HEK293 (cell line): ENCODE measurements around the gene GOLT1B.

Experiments used
- CTCF ChIA-PET: fragments of 350-600 bp; formaldehyde crosslinking; extraction: SDS; loops from one replicate; lab custom pipeline; 2021; ENCODE audit warnings: antibody characterized with exemption; lab: Yijun Ruan, JAX
- POLR2A ChIA-PET: fragments of 300-600 bp; formaldehyde crosslinking; extraction: SDS; loops from one replicate; lab custom pipeline; 2020; ENCODE audit warnings: antibody characterized with exemption, inconsistent platforms; lab: Yijun Ruan, JAX
- H3K27ac ChIP-seq: fragments of 200-500 bp; sonication (Bioruptor generic); 2 replicates; pipeline ENCODE4 v1.5.1; 2014; ENCODE audit warnings: low read depth, low read length, control low read depth, inconsistent platforms; ENCODE audit errors: extremely low read depth
- H3K36me3 ChIP-seq, 2 experiments: fragments of 200-500 bp in 1 of 2; sonication (Bioruptor generic) in 1 of 2; 1 replicate in 1 of 2; 2 replicates in 1 of 2; pipeline ENCODE4 v1.5.1; 2014 to 2017; ENCODE audit warnings: inconsistent platforms in 2 of 2, low read length in 2 of 2; ENCODE audit not compliant: control insufficient read depth in 2 of 2, insufficient read depth in 1 of 2
- H3K4me1 ChIP-seq: fragments of 200-500 bp; sonication (Bioruptor generic); 2 replicates; pipeline ENCODE4 v1.5.1; 2014; ENCODE audit warnings: mild to moderate bottlenecking, low read length, inconsistent platforms; ENCODE audit not compliant: control insufficient read depth, insufficient read depth
- H3K4me3 ChIP-seq: 2 replicates; pipeline ENCODE4 v1.5.1; 2011; ENCODE audit warnings: low read depth, mild to moderate bottlenecking, control low read depth, low read length, moderate library complexity
- H3K9me3 ChIP-seq: fragments of 200-500 bp; sonication (Bioruptor generic); 2 replicates; pipeline ENCODE4 v1.5.1; 2014; ENCODE audit warnings: low read depth, low read length, inconsistent platforms; ENCODE audit not compliant: control insufficient read depth, insufficient read depth
- FEZF1 ChIP-seq: fragments of 450-650 bp; formaldehyde crosslinking; IDR thresholded peaks from 2 replicates; pipeline ENCODE4 v1.5.1; 2016; ENCODE audit warnings: missing biosample characterization, missing genetic modification characterization
- HOXC10 ChIP-seq: sonication (generic); formaldehyde crosslinking; IDR thresholded peaks from 2 replicates; pipeline ENCODE4 v1.8.1; 2023; ENCODE audit warnings: mild to moderate bottlenecking, missing genetic modification reagents
- SCRT2 ChIP-seq: fragments of 450-650 bp; formaldehyde crosslinking; IDR thresholded peaks from 2 replicates; pipeline ENCODE4 v1.5.1; 2016; ENCODE audit warnings: missing biosample characterization, missing genetic modification characterization
- SP3 ChIP-seq: fragments of 450-650 bp; formaldehyde crosslinking; IDR thresholded peaks from 2 replicates; pipeline ENCODE4 v1.5.1; 2016; ENCODE audit warnings: missing biosample characterization, missing genetic modification characterization
- YY1 ChIP-seq: fragments of 450-650 bp; formaldehyde crosslinking; IDR thresholded peaks from 2 replicates; pipeline ENCODE4 v1.5.1; 2018; ENCODE audit warnings: missing biosample characterization, missing genetic modification characterization
- ZBTB48 ChIP-seq: fragments of 450-650 bp; formaldehyde crosslinking; IDR thresholded peaks from 2 replicates; pipeline ENCODE4 v1.5.1; 2016; ENCODE audit warnings: missing biosample characterization, missing genetic modification characterization
- ZBTB49 ChIP-seq: fragments of 450-650 bp; formaldehyde crosslinking; IDR thresholded peaks from 2 replicates; pipeline ENCODE4 v1.5.1; 2016; ENCODE audit warnings: missing biosample characterization, missing genetic modification characterization, low read depth
- ZFP3 ChIP-seq: fragments of 450-650 bp; formaldehyde crosslinking; IDR thresholded peaks from 2 replicates; pipeline ENCODE4 v1.5.1; 2016; ENCODE audit warnings: low read depth, missing biosample characterization, missing genetic modification characterization
- ZNF114 ChIP-seq: fragments of 450-650 bp; formaldehyde crosslinking; IDR thresholded peaks from 2 replicates; pipeline ENCODE4 v1.5.0; 2017; ENCODE audit warnings: missing biosample characterization, missing genetic modification characterization
- ZNF155 ChIP-seq: fragments of 450-650 bp; formaldehyde crosslinking; IDR thresholded peaks from 2 replicates; pipeline ENCODE4 v1.5.1; 2016; ENCODE audit warnings: missing biosample characterization, missing genetic modification characterization
- ZNF19 ChIP-seq: fragments of 450-650 bp; formaldehyde crosslinking; IDR thresholded peaks from 2 replicates; pipeline ENCODE4; 2016; ENCODE audit warnings: missing biosample characterization, missing genetic modification characterization, low read depth
- ZNF2 ChIP-seq: fragments of 450-650 bp; formaldehyde crosslinking; IDR thresholded peaks from 2 replicates; pipeline ENCODE4 v1.5.1; 2016; ENCODE audit warnings: missing biosample characterization, missing genetic modification characterization
- ZNF23 ChIP-seq: fragments of 450-650 bp; formaldehyde crosslinking; IDR thresholded peaks from 2 replicates; pipeline ENCODE4 v1.5.1; 2016; ENCODE audit warnings: missing biosample characterization, missing genetic modification characterization, borderline replicate concordance
- ZNF280C ChIP-seq: fragments of 450-650 bp; formaldehyde crosslinking; IDR thresholded peaks from 2 replicates; pipeline ENCODE4 v1.5.1; 2016; ENCODE audit warnings: missing biosample characterization, missing genetic modification characterization
- ZNF488 ChIP-seq: fragments of 450-650 bp; formaldehyde crosslinking; IDR thresholded peaks from 2 replicates; pipeline ENCODE4 v1.5.1; 2016; ENCODE audit warnings: missing biosample characterization, missing genetic modification characterization
- ZNF544 ChIP-seq: fragments of 450-650 bp; formaldehyde crosslinking; IDR thresholded peaks from 2 replicates; pipeline ENCODE4 v1.5.0; 2017; ENCODE audit warnings: missing biosample characterization, missing genetic modification characterization
- ZNF561 ChIP-seq: fragments of 450-650 bp; IDR thresholded peaks from 2 replicates; pipeline ENCODE4 v1.5.1; 2018; ENCODE audit warnings: missing biosample characterization, missing genetic modification characterization, borderline replicate concordance
- ZNF600 ChIP-seq: fragments of 450-650 bp; formaldehyde crosslinking; IDR thresholded peaks from 2 replicates; pipeline ENCODE4 v1.5.1; 2016; ENCODE audit warnings: missing biosample characterization, missing genetic modification characterization
- ZNF610 ChIP-seq: fragments of 450-650 bp; formaldehyde crosslinking; IDR thresholded peaks from 2 replicates; pipeline ENCODE4 v1.5.1; 2016; ENCODE audit warnings: missing biosample characterization, missing genetic modification characterization, borderline replicate concordance
- ZNF654 ChIP-seq: fragments of 450-650 bp; formaldehyde crosslinking; IDR thresholded peaks from 2 replicates; pipeline ENCODE4 v1.5.1; 2016; ENCODE audit warnings: low read depth, missing biosample characterization, missing genetic modification characterization
- ZNF670 ChIP-seq: fragments of 450-650 bp; formaldehyde crosslinking; IDR thresholded peaks from 2 replicates; pipeline ENCODE4 v1.5.1; 2016; ENCODE audit warnings: missing biosample characterization, missing genetic modification characterization, low read depth
- ZNF837 ChIP-seq: fragments of 450-650 bp; formaldehyde crosslinking; IDR thresholded peaks from 2 replicates; pipeline ENCODE4 v1.5.1; 2016; ENCODE audit warnings: missing biosample characterization, missing genetic modification characterization

The GOLT1B gene

GRCh38 chr12:21559855-21560569 lies 58.4 kb downstream of the GOLT1B start (continued):
- TF ChIP-seq ZNF654 (tag by site-specific recombination) (no peak), ZBTB48 (tag by site-specific recombination) (no peak), HOXC10 (no peak), SP3 (tag by site-specific recombination) (no peak), ZNF23 (tag by site-specific recombination) (no peak), FEZF1 (no peak)

- ChIA-PET POLR2A (no interaction called here), CTCF (interaction anchor here (0.6 to 1.2 kb wide), 4 partner anchors 13 to 44 kb away, joined by 3 read pairs; no protein-coding TSS in a partner anchor)
- Histone ChIP-seq H3K27ac (no peak overlapping the region), H3K36me3 (no peaks in the 10 kb centered on the region)
- TF ChIP-seq ZNF610 (tag by site-specific recombination) (no peak), ZNF19 (tag by site-specific recombination) (no peak), ZNF561 (no peak), ZNF280C (tag by site-specific recombination) (no peak), ZNF155 (no peak), ZBTB49 (no peak), ZNF544 (no peak), ZNF837 (tag by site-specific recombination) (no peak), SCRT2 (tag by site-specific recombination) (no peak), ZNF488 (tag by site-specific recombination) (no peak), ZNF2 (tag by site-specific recombination) (no peak), ZNF600 (tag by site-specific recombination) (no peak), ZNF114 (tag by site-specific recombination) (no peak), ZFP3 (no peak), YY1 (tag by site-specific recombination) (no peak), ZNF670 (tag by site-specific recombination) (no peak), FEZF1 (no peak)
- TF ChIP-seq, all 188 proteins: peak for 0
- H3K4me3 ChIP-seq = no peak overlapping the region
- no peaks in the 10 kb centered on the region for H3K4me1 ChIP-seq
- H3K9me3 ChIP-seq = no peaks in the 10 kb centered on the region
Measured at GRCh38 chr12:21561158-21561557, 59.6 kb downstream of the GOLT1B start.
